ENCODE results near the gene NAGLU. TPM values are rescaled to one million over a fixed set of nuclear protein-coding genes. Genes with fewer than 3 reads are reported as not detected.
A peak's percentile ranks its signal among the peaks of the same experiment; 100 is the strongest.

Gene NAGLU
- 10 to 100 TPM; 30.5 to 38.7 (median 33.2) TPM for polyA plus RNA-seq

GRCh38 chr17:42536048-42536371 lies at the start of gene NAGLU:
Gene NAGLU (plus strand): TSS chr17:42536241. CDS start chr17:42536273, 32 bp downstream.
- H3K27ac ChIP-seq (ENCODE audit: low read depth, low read length): peak within 1 kb of the TSS; percentile 15
- WGBS, 3 donors: 0 to 1% (median 0%) methylated on average over 37 to 40 of the region's 40 CpGs

DNA sequence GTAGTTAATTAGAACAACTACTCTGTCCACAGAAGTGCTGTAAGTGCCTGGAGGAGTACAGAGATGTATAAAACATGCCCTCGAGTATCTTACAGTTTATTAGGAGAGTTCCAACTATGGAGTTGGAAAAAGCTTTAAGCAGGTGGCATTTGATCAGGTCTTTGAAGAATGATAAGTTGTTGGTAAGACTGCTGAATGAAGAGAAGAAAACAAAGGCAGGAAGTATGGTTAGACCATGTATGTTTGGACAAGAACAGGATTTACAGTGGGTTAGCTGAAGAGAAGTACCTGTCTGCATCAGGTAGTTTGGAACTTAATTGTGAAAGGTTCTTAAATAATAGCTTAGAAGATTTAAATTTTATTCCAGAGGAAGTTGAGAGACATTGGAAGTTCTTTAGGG lies 48.0 kb upstream of the NAGLU start:
- H3K27ac ChIP-seq (ENCODE audit: low read depth, low read length): no peak overlapping the region
- WGBS, 3 donors: 79 to 84% (median 80%) methylated on average over 1 of the region's 1 CpG

- H3K27ac ChIP-seq (ENCODE audit: low read depth, low read length): no peak overlapping the region
- WGBS, 3 donors: 34 to 83% (median 80%) methylated on average over 3 of the region's 3 CpGs
Measured at GRCh38 chr17:42493319-42493718, 42.7 kb upstream of the NAGLU start.

GRCh38 chr17:42494673-42495072 lies 41.4 kb upstream of the NAGLU start:
- 61 to 92% (median 65%) methylated on average over 4 of the region's 4 CpGs for WGBS, 3 donors
- H3K27ac ChIP-seq (ENCODE audit: low read depth, low read length): no peak overlapping the region

DNA sequence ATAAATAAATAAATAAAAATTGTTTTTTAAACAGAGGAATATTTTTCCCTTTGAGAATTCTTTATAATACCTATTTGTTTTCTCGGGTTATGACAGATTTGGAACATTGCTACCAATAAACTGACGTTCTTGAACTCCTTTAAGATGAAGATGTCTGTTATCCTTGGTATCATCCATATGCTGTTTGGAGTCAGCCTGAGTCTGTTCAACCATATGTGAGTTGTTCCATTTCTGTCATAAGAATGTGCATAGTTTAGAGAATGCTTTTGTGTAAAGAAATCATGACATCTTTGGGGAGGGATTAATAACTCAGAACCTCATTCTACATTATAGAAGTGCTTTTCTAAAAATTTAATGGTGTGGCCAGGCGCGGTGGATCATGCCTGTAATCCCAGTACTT lies 37.2 kb upstream of the NAGLU start:
- 92 to 99% (median 92%) methylated on average over 4 of the region's 4 CpGs for WGBS, 3 donors

GRCh38 chr17:42502091-42502490 lies 34.0 kb upstream of the NAGLU start:
- 90 to 93% (median 90%) methylated on average over 5 of the region's 5 CpGs for WGBS, 3 donors
- no peak overlapping the region for H3K27ac ChIP-seq (ENCODE audit: low read depth, low read length)

More for the DNA sequence above, 37.2 kb upstream of the NAGLU start:
- H3K27ac ChIP-seq (ENCODE audit: low read depth, low read length): no peak overlapping the region

GRCh38 chr17:42502926-42503325 lies 33.1 kb upstream of the NAGLU start:
- 94 to 95% (median 95%) methylated on average over 1 of the region's 1 CpG for whole genome bisulfite sequencing, 3 donors
- H3K27ac ChIP-seq (ENCODE audit: low read depth, low read length): no peak overlapping the region

GRCh38 chr17:42507671-42508070 lies 28.4 kb upstream of the NAGLU start:
- H3K27ac ChIP-seq (ENCODE audit: low read depth, low read length): no peak overlapping the region
- 90 to 98% (median 92%) methylated on average over 4 of the region's 4 CpGs for WGBS, 3 donors

GRCh38 chr17:42508426-42509165 lies 27.4 kb upstream of the NAGLU start:
- no peak overlapping the region for H3K27ac ChIP-seq (ENCODE audit: low read depth, low read length)
- WGBS, 3 donors: 70 to 72% (median 71%) methylated on average over 12 of the region's 12 CpGs

GRCh38 chr17:42509409-42509808 lies 26.6 kb upstream of the NAGLU start:
- WGBS, 3 donors: 73 to 87% (median 80%) methylated on average over 5 of the region's 5 CpGs
- H3K27ac ChIP-seq (ENCODE audit: low read depth, low read length): no peak overlapping the region

GRCh38 chr17:42509841-42510240 lies 26.2 kb upstream of the NAGLU start:
- 75 to 96% (median 76%) methylated on average over 2 of the region's 2 CpGs for WGBS, 3 donors
- no peak overlapping the region for H3K27ac ChIP-seq (ENCODE audit: low read depth, low read length)

GRCh38 chr17:42512246-42512645 lies 23.8 kb upstream of the NAGLU start:
- H3K27ac ChIP-seq (ENCODE audit: low read depth, low read length): no peak overlapping the region
- 63 to 86% (median 69%) methylated on average over 9 of the region's 9 CpGs for WGBS, 3 donors

DNA sequence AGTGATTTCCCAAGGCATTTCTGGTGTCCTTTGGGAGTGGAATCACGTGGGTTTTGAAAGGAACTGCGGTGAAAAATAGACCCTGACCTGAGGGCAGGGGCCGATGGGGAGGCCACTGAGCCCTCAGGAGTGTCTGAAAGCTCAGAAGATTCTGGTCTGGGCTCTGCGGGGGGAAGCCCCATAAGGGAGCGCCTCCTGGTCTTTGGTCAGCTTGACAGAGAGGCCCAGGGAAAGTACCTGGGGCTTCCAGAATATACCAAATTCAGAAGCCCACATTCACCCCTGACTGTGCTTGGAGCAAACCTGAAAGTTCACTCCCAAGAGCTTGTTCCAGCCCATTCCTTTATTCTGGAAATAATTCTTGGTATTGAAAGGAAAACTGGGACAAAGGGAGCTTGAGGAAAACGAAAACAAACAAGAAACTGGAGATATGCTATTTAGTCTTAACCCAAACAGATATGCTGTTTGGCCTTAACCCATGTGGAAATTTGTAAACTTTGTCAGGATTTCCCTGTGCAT lies 23.2 kb upstream of the NAGLU start:
- no peak overlapping the region for H3K27ac ChIP-seq (ENCODE audit: low read depth, low read length)
- WGBS, 3 donors: 42 to 77% (median 53%) methylated on average over 6 of the region's 6 CpGs

- H3K27ac ChIP-seq (ENCODE audit: low read depth, low read length): no peak overlapping the region
- 92 to 94% (median 93%) methylated on average over 11 of the region's 11 CpGs for WGBS, 3 donors
Measured at GRCh38 chr17:42513686-42514085, 22.4 kb upstream of the NAGLU start.

DNA sequence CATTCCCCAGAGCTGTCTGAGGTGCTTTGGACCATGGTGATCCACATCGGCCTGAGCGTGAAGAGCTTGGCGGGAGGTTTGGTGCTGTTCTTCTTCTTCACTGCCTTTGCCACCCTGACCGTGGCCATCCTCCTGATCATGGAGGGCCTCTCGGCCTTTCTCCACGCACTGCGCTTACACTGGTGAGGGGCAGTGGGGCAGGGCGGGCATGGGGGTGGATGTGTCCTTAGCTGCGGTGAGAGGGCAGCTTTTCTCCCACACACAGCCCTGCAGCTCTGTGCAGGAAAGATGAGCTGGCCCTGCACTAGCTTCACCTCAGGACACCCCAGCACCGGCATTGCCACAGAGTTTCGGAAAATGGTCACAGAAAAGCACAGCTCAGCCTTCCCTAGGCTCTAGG lies 21.8 kb upstream of the NAGLU start:
- 90 to 93% (median 91%) methylated on average over 11 of the region's 11 CpGs for WGBS, 3 donors
- no peak overlapping the region for H3K27ac ChIP-seq (ENCODE audit: low read depth, low read length)

DNA sequence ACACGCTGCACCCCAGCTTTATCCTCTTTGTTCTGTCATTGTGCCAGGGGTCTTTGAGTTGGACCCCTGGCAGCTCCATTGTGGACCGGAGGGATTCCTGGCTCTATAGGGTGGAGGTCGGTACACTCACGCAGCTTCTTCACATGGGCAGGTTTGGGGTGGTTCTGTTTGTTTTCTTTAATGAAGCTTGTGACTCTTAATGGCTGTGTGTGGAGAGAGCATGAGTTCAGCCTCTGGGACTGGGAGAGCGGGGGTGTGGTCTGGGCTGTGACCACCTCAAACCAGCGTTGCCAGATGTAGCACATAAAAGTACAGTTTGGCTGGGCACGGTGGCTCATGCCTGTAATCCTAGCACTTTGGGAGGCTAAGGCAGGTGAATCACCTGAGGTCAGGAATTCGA lies 21.2 kb upstream of the NAGLU start:
- 71 to 92% (median 76%) methylated on average over 8 of the region's 8 CpGs for WGBS, 3 donors
- no peak overlapping the region for H3K27ac ChIP-seq (ENCODE audit: low read depth, low read length)

DNA sequence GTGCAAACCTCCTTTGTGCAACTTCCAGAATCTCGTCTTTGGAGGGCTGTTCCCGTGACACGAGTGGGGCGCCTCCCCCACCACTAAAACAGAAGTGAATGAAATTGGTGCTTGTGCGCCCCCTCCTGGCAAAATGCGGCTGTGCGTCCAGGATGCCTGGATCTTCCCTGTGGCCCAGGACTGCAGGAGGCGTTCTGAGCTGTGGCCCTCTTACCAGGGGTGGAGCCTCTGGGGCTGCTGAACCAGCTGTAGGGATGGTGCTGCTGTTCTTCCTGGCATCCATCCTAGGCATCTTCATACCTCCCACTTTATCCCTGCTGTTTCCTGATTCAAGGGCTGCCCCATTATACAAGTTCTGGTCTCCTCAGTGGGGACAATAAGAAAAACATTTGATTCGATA lies 18.5 kb upstream of the NAGLU start:
- H3K27ac ChIP-seq (ENCODE audit: low read depth, low read length): peak overlapping the region; percentile 70
- WGBS, 3 donors: 3 to 30% (median 5%) methylated on average over 9 of the region's 9 CpGs

GRCh38 chr17:42518046-42518754 lies 17.8 kb upstream of the NAGLU start:
- H3K27ac ChIP-seq (ENCODE audit: low read depth, low read length): peak overlapping the region; percentile 70
- 19 to 51% (median 20%) methylated on average over 9 of the region's 9 CpGs for WGBS, 3 donors

DNA sequence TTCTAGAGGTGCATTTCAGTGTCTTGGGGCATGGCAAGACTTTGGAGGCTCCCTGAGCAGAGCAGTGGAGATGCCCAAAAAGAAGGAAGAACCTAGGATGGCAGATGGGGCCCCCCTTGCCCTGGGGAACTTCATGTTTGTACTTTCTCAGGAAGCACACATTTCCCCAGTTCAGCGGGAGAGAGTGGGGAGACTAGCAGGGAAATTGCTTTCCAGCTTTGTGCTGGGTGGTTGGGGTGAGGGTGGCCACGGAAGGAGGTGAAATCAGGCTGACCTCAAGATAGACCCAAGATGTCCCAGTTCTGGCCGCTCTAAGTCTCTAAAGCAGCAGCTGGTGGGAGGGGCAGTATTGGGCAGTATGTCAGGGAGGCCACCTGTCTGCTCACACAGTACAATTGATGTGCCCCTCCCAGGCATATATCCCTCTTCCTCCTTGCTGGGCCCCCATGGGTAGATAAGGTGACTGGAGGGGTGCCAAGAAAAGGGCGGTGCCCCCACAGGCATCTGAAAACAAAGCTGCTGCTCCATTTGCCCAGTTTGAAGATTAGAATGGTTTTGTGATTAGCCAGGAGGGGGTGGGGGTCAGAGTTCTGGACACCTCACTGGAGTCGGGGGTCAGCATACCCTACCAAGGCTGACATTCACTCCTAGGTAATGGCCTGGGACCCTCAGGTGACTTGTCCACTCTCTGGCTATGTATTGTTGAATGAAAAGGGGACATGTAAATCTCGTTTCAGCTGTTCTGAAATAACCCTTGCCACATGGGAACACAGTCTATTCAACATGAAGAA lies 17.1 kb upstream of the NAGLU start:
- H3K27ac ChIP-seq (ENCODE audit: low read depth, low read length): peak overlapping the region; percentile 93
- WGBS, 3 donors: 16 to 53% (median 16%) methylated on average over 6 of the region's 6 CpGs
